Measurements from ENCODE around the gene YPEL2.

DNA sequence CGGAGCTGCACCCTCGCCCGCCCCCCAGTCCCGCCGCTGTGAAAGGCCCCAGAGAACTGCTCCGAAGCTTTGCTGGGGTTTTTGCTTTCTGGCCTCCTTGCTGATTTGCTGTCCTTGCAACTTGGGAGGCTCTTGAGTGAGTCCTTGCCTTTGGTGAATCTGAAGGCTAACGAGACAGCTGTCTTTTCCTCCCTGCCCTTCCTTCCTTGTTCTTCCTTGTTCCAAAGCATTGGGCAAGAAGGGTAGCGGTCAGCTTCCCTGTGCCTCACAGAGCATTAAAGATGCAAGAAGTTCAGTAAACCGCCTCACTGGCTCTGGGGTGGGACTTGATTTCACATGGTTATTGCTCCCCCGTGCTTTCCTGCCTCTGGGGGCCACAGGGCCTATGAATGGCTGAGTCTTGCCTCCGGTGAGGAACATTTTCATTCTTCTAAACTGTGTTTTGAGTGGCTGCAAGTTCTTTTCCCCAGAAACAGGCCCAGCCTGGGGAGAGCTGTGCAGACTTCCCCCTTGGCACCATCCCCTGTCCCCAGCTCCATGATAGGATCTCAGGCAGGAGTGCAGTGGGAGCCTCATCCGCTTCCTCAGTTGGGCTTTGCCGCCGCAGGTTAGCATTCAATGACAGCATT, 1.4 kb downstream of the YPEL2 start:
- TF ChIP-seq, protein P1, sequence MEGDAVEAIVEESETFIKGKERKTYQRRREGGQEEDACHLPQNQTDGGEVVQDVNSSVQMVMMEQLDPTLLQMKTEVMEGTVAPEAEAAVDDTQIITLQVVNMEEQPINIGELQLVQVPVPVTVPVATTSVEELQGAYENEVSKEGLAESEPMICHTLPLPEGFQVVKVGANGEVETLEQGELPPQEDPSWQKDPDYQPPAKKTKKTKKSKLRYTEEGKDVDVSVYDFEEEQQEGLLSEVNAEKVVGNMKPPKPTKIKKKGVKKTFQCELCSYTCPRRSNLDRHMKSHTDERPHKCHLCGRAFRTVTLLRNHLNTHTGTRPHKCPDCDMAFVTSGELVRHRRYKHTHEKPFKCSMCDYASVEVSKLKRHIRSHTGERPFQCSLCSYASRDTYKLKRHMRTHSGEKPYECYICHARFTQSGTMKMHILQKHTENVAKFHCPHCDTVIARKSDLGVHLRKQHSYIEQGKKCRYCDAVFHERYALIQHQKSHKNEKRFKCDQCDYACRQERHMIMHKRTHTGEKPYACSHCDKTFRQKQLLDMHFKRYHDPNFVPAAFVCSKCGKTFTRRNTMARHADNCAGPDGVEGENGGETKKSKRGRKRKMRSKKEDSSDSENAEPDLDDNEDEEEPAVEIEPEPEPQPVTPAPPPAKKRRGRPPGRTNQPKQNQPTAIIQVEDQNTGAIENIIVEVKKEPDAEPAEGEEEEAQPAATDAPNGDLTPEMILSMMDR (IDR thresholded peaks at IDR 0.05; ENCODE audit: insufficient read depth, low read depth, low read length), result no peak
- TF ChIP-seq EZH2 (IDR thresholded peaks at IDR 0.05; ENCODE audit: insufficient read depth, low read length), result peak; percentile 31

All from astrocyte (in vitro differentiated cells and primary cell).